ENCODE measurements around the gene MRPS18B.

DNA sequence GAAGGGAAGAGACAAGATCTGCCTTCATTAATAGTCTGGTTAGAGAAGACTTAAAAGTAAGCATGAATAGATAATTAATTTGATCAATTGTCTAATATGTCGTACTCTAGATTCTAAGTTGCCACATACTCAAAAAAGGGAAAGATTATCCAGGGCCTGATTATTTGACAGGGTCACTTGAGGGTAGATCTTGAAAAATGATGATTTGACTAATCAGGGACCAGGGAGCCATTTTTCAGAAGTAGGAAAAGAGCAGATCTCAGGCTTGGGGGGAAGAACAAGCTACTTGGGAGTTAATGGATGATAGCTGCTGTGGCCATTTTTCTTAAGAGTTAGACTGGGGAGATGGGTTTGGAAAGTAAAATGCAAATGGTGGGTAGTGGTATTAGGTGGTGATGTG, 25.4 kb upstream of the MRPS18B start:
- TF ChIP-seq POLR2A (IDR thresholded peaks at IDR 0.05) = no peak
- TF ChIP-seq CTCF (IDR thresholded peaks at IDR 0.05 in 8 of 11, conservative IDR thresholded peaks at IDR 0.05 in 3 of 11) = no peak
- TF ChIP-seq POLR2AphosphoS5 (IDR thresholded peaks at IDR 0.05) = no peak

Data from spleen (tissue), 7 donors.